ENCODE measurements around the gene STAG2.
"Not testable (repeated sequence)": the region's sequence is repeated elsewhere in the genome, so short reads cannot be mapped to it uniquely, and the experiment has no call there.

The STAG2 gene

GRCh38 chrX:123961268-123962005 lies at the start of gene STAG2:
TSS of gene STAG2 (plus strand) at chrX:123961706. CDS start at chrX:124022628, 60,922 bp downstream.
- peak; percentile 35 for DNase-seq (ENCODE audit: low spot score)

DNA sequence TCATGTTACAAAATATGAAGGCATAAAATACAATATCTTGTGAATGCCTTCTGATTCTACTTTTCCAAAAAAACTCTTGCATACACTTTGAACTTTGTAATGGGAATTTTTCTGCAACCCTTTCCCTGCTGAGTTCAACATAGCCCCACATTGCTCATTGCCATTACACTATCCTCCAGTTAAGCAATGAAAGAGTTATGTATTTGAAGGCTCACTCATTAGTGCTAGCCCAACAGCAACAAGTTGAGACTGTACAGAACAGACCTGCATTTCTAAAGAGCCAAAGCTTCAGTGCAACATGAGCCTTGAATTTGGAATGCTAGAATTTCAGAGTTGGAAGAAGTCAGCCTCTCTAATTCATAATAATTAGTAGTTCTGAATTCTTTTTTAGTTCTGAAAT lies 44.4 kb upstream of the STAG2 start:
- DNase-seq (ENCODE audit: low spot score): no peak

- DNase-seq (ENCODE audit: low spot score): no peak
Measured at GRCh38 chrX:123918106-123918721, 43.3 kb upstream of the STAG2 start.

GRCh38 chrX:123920105-123920785 lies 41.3 kb upstream of the STAG2 start:
- peak; percentile 53 for DNase-seq (ENCODE audit: low spot score)

- no peak for DNase-seq (ENCODE audit: low spot score)
Measured at GRCh38 chrX:123923211-123923610, 38.3 kb upstream of the STAG2 start.

GRCh38 chrX:123924186-123924585 lies 37.3 kb upstream of the STAG2 start:
- DNase-seq (ENCODE audit: low spot score): no peak

DNA sequence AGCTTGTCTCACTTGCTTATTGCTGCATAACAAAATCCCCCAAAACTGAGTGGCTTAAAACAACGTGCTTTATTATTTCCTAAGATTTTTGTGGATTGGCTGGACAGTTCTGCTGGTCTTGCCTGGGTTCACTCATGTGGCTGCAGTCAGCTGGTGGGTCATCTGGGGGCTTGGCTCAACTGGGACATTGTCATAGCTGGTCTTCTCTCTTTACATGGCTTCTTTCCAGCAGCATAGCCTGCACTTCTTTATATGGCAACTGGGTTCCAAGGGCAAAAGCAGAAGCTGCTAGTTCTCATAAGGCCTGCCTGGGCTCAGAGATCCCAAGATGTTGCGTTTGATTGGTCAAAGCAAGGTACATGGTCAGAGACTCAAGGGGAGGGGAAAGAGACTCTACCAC lies 33.7 kb upstream of the STAG2 start:
- DNase-seq (ENCODE audit: low spot score): no peak

DNA sequence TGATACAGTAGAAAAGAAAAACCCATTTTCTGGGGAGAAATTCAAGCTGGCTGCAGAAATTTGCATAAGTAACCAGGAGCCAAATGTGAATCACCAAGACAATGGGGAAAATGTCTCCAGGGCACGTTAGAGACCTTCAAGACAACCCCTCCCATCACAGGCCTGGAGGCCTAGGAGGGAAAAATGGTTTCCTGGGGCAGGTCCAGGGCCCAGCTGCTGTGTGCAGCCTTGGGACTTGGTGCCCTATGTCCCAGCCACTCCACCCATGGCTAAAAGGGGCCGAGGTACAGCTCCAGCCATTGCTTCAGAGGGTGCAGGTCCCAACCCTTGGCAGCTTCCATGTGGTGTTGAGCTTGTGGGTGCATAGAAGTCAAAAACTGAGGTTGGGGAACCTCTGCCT lies 29.5 kb upstream of the STAG2 start:
- not testable (repeated sequence) for DNase-seq (ENCODE audit: low spot score)

DNA sequence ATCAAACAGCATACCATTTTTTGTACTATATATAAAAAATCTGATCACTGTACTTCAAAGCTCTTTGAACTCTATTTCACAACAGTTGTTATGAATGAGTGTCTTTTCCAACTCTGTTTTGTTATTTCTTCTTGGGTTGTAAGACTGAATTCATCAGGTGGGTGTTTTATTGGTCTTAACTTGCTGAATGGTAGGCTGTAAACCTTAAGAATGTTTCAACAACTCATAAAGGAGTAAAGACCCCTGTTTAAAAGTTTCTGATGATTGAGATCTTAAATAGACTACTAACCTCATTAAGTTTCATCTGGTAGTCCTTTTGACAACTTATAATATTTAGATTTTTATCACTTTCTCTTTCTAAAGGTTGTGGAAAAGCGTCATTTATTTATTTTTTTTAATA lies 18.4 kb upstream of the STAG2 start:
- no peak for DNase-seq (ENCODE audit: low spot score)

GRCh38 chrX:123943488-123943887 lies 18.0 kb upstream of the STAG2 start:
- no peak for DNase-seq (ENCODE audit: low spot score)

DNA sequence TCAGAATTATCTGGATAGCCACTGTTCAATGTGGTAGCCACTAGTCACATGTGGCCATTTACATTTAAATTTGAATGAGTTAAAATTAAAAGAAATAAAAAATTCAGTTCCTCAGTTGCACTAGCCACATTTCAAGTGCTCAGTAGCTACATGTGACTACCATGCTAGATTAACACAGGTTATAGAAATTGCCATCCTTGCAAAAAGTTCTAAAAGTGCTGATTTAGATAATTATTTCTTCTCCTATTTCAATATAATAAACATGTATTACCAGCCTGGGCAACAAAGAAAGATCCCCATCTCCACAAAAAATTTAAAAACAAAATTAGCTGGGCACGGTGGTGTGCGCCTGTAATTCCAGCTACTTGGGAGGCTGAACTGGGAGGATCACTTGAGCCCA lies 11.7 kb upstream of the STAG2 start:
- DNase-seq (ENCODE audit: low spot score): no peak

- DNase-seq (ENCODE audit: low spot score): no peak
Measured at GRCh38 chrX:123959281-123960063, 2.0 kb upstream of the STAG2 start.

DNA sequence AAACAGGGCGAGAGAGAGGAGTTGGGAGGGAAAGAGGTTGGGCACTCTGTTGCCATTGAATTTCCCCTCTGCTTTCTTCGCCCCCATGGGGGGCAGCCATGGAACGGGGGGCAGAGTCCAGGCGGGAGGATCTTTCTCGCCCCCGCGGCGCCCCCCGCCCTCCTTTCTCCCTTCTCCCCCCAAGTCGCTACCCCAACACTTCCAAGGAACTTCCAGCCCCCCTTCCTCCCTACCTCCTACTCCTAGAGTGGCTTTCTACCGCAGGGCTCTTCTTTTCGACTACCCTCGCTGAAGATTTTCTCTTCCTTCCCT lies 594 bp upstream of the STAG2 start:
- DNase-seq (ENCODE audit: low spot score): no peak

GRCh38 chrX:123962006-123962467 lies 531 bp downstream of the STAG2 start:
- DNase-seq (ENCODE audit: low spot score): no peak

GRCh38 chrX:123962794-123963373 lies 1.4 kb downstream of the STAG2 start:
- peak; percentile 67 for DNase-seq (ENCODE audit: low spot score)

GRCh38 chrX:123964156-123964834 lies 2.8 kb downstream of the STAG2 start:
- DNase-seq (ENCODE audit: low spot score): no peak

- DNase-seq (ENCODE audit: low spot score): no peak
Measured at GRCh38 chrX:123965712-123966111, 4.2 kb downstream of the STAG2 start.

GRCh38 chrX:123967497-123967896 lies 6.0 kb downstream of the STAG2 start:
- no peak for DNase-seq (ENCODE audit: low spot score)

- DNase-seq (ENCODE audit: low spot score): no peak
Measured at GRCh38 chrX:123968383-123969050, 7.0 kb downstream of the STAG2 start.

DNA sequence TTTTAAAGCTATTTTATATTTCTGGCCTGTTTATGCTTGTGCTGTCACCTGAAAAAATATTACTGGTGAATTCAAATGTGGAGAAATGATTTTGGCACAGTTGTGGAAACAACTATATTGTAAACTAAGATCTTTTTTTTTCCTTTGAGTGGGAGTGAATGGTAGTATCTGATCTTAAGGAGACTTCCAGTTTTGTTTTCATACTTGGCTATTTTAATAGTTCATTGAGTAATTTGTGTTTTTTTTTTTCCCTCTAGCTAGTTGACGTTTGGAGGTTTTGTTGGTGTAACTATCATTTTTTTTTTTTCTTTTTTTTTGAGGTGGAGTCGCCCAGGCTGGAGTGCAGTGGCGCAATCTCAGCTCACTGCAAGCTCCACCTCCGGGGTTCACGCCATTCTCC lies 10.5 kb downstream of the STAG2 start:
- DNase-seq (ENCODE audit: low spot score): no peak

DNA sequence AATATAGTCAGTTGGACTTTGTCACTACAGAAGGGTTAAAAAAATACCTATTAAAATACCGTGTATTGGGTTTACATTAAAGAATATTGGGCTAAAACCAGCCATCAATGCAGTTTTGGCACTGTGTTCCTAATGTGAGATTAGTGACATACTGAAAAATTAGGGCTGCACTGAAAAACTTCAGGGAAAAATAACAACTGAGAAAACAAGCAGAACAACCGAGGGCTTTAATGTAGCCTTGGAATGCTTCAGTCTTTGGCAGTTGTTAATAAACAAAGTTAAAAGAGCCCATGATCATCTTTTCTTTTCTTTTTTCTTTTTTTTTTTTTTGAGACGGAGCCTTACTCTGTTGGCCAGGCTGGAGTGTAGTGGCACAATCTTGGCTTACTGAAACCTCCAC lies 12.4 kb downstream of the STAG2 start:
- DNase-seq (ENCODE audit: low spot score): no peak
